Activated gamma-delta T cell (primary cell): ENCODE results near the gene TBX6.

Experiments used
- DNase-seq: peaks from one replicate; lab custom pipeline; 2025; lab: John Stamatoyannopoulos, UW

TBX6 gene

DNA sequence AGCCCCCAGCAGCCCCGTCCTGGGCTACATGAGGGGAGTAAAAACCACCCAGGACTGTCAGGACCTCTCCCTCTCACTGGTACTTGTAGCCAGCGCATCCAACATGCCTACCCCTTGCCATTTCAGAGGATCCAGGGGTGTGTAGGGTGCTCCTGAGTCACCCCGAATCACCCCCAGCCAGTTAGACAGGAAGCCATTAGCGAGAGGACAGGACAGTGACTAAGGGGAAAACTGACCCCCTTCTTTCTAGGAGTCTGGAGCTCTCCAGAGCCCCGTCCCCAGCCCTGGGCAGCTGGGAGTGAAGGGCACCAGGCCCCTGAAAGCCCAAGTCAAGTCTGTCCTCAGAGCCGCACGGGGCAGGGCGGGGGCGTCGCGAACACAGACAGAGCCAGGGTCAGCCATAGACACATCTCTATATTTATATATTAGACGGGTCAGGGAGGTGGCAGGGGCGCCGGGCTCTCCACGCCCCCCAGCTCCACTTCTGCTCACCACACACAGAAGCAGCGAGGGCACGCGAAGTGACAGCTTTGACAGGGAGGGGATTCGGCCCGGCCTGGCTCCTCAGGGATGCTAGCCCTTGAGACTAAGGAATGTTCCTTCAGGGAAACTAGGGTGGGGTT is 22.1 kb upstream of the TBX6 start:
- no peak for DNase-seq

- DNase-seq: no peak
Measured at GRCh38 chr16:30113031-30113710, 21.4 kb upstream of the TBX6 start, which contains the start of gene GDPD3. TSS of gene GDPD3 (minus strand) at chr16:30113537. CDS start at chr16:30113478, 59 bp downstream.

DNA sequence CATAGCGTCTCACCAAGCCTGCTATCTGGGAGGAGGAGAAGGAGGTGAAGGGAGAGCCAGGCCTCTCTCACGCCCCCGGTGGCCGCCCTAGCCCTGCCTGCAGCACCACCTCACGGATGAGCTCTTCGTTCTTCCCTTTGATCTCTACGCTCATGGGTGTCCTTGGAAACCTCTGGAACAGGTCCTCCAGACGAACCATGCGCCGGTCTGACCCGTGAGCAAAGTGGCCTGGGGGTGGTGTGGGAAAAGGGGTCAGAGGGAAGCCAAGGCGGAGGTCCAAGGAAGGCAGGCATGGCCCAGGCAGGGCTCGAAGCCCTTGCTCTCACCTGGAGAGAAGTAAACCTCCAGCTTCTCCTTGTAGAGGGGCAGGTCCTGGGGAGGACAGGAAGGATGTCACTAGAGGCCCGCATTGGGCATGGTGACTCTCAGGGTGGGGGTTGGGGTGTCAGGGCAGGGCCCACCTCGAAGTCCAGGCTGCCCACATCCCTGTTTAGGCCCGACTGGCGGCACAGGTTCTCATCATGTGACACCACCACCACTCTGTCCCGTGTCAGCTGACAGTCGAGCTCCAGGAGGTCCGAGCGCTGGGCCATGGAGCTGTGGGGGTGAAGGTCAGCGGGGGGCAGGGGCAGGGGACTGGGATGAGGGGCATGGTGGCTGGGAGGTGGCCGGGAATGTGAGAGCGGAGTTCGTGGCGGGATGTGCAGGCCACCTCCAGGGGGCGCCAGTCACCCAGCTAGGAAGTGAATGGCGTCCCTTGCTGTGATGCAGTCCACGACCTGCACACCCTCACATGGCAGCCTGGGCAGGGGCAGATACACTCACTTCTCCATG is 20.7 kb upstream of the TBX6 start:
- no peak for DNase-seq

DNA sequence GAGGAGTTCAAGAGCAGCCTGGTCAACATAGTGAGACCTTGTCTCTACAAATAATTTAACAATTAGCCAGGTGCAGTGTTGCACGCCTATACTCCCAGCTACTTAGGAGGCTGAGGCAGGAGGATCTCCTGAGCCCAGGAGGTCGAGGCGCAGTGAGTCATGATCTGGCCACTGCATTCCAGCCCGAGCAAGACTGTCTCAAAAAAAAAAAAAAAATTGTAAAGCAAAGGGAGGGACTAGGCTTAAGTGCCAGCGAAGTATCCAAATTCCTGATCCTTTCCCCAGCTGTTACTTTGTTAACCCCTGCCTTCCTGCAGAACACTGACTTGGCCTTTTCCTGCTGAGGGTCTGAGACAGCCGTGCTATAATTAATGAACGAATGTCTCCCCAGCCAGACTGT is 18.9 kb upstream of the TBX6 start:
- no peak for DNase-seq

DNA sequence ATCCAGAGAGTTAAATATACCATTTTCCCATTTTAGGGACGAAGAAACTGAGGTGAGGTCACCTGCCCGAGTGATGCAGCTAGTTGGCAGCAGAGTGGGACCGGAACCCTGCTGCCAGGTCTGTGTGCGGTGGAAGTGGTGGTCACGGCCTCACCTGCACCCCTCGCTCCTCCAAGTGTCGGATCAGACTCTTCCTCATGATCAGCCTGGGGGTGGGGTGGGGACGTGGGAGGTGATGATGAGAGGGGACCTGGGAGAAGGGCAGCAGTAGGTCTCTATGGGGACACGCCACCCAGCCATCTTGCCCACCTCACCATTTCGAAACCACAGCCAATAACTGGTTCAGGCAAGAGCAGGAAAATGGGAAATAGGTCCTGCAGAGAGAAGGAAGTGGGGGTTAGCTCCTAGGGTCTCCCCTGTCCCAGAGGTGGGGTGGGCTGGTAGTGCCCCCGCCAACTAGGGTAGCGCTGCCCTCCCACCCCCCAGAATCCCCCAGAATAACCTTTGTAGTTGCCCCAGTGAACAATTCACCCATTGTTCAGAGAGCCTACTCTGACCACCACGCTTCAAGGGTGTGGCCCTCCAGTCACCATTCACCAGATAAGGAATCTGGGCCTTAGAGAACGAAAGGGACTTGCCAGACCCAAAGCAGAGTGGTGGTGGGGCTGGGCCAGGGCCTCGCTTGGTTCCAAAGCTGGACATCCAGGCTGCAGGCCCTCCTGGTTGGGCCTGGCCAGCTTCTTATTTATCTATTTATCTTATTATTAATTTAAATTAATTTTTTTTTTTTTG is 16.5 kb upstream of the TBX6 start:
- no peak for DNase-seq

GRCh38 chr16:30104492-30104891 is 12.8 kb upstream of the TBX6 start:
- no peak for DNase-seq

DNA sequence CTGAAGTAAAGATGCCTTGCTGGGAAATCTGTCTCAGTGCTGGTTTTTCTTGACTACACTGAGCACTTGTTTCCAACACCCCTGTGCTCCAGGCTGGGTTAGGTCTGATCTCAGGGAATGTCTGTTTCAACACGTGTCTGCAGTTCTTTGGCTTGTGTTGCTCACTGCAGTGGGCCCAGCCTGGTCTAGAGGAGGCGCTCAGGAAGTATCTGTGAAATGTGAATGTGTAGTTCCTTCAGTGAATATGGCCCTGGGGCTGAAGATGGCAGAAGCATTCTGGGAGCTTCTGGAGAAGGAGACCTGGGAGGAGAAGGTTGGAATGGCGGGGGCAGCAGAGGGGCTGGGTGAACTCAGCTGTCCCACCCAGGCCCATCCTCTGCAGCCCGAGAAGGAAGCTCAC is 12.4 kb upstream of the TBX6 start:
- no peak for DNase-seq

DNA sequence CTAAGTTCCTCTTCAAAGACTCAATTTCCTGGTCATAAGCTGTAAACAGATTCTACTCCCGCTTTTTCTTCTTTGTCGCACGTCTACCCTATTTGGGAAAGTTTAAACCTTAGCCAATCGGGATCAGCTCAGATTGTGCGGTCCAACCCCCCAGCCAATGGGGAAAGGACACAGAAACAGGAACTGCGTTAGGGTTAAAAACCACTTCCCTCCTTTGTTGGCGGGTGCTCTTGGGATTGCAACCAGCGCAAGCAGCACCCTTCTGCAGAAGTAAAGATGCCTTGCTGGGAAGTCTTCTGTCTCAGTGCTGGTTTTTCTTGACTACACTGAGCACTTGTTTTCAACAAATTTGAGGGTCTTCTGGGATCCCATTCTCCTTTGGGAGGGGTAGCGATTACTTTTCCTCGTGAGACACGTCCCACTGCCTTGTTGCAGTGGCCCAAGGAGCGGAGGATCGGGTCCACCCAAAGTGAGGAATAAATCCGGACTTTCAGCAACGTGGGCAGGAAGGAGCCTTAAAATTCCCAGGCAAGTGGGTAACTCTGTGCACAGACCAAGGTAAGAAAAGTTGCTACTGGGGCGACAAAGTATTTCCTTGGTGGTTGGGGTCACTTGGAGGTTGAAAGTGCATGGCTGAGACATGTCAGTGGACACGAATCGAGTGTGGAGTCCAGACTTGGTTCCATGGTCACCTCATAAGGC is 5.3 kb upstream of the TBX6 start:
- DNase-seq: no peak

DNA sequence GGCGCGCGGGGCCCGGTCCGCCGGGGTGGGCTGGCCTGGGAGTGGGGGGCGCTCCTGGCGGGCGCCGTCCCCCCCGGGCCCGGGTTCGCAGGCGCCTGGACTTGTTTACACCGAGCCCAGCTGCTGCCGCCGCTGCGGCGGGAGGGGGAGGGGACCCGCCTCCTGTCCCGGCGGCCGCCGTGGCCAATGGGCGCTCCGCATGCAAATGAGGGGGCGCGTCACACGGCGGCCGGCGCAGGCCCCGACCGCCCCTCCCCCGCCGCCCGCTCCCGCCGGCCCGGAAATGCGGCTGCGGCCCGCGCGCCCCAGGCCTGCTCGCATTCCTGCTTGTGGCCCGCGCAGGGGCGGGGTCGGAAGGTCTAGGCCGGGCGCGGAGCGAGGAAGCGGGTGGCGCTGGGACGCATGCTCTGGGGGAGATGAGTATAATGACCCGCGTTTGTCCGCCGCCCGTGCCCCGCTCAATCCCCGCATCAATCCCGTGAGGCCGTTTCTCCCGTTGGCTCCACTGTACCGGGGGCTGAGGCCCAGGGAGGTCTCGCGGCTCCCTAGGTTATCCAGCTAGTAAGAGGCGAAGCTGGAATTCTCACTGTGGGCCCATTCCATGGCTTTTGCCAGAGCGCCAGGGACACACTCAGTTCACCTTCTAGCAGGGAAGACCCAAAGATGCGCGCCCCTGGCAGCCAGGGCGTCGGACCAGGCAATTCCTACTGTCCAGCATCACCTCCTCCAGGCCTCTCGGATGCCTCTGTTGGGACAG is 4.6 kb upstream of the TBX6 start, which contains the start of gene YPEL3:
YPEL3 (minus strand) TSS at position 109 of the 757 bp plus-strand sequence. CDS start 731 bp downstream, outside the sequence.
- DNase-seq: peak; percentile 92

DNA sequence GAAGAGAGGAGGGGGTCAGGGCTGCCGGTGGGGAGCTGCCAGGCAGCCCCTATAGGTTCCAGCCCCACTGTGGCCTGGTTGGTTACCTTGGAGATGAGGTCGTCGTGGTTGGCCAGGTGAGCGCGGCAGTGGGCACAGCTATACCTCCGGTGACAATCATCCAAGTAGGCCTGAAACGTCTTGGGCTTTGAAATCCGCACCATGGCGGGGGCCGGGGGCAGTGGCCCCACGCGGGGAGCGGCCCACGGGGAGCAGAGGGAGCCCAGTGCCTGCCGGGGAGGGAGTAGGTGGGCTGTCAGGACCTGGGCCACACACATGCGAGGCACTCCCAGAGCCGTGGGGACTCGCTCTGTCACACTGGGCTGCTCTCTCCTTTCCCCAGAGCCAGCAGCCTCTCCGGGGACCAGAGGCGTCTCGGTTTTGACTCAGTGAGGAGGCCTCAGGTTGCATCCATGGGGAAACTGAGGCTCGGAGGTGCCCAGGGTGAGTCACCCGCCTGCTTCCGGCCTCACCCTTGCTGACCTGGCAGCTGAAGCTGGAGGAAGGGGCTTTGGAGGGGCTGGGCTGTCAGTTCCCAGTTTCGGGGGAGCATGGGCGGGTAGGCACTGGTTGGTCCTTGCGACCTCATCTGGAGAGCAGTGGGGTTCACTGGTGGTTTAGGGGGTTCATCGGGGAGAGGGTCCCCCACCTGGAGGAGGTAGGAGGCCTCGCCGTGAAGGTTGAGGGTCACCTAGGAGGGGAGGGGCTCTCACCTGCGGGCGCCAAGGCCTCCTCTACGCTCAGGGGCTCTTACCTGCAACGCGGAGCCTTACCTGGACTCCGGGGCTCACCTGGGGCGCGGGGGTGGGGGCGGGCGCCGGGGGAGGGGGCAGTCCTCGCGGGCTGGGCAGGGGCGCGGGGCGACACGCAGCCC is 3.7 kb upstream of the TBX6 start:
- no peak for DNase-seq

- DNase-seq: no peak
Measured at GRCh38 chr16:30094541-30095165, 2.9 kb upstream of the TBX6 start.

DNA sequence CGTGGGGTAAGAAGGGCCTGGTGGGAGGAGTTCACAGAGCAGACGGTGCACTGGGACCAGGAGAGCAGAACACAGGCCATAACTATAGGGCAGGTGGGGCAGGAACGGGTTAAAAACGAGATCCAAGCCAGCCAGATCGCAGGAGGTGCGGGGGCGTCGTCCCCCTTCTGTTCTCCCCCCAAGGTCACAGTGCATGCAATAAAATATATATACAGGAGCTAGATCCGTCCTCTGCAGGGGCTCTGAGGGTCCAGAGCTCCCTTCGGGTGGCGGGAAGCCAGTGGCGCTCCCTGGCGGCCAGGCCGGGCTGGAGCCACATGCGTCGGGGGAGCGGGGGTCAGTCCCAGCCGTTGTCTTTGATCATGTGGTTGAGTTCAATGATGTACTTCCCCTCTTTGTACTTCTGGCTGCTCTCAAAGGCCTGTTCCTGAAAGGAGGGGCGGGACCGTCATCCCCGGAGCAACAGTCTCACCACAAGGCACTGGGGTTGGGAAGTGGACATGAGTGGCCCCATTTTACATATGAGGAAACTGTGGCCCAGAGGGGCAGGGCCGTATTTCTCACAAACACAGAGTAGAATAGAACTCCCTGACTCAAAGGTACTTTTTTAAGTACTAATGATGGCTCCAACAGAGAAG is 768 bp upstream of the TBX6 start:
- peak; percentile 42 for DNase-seq

- DNase-seq: no peak
Measured at GRCh38 chr16:30090610-30091331, 953 bp downstream of the TBX6 start.

DNA sequence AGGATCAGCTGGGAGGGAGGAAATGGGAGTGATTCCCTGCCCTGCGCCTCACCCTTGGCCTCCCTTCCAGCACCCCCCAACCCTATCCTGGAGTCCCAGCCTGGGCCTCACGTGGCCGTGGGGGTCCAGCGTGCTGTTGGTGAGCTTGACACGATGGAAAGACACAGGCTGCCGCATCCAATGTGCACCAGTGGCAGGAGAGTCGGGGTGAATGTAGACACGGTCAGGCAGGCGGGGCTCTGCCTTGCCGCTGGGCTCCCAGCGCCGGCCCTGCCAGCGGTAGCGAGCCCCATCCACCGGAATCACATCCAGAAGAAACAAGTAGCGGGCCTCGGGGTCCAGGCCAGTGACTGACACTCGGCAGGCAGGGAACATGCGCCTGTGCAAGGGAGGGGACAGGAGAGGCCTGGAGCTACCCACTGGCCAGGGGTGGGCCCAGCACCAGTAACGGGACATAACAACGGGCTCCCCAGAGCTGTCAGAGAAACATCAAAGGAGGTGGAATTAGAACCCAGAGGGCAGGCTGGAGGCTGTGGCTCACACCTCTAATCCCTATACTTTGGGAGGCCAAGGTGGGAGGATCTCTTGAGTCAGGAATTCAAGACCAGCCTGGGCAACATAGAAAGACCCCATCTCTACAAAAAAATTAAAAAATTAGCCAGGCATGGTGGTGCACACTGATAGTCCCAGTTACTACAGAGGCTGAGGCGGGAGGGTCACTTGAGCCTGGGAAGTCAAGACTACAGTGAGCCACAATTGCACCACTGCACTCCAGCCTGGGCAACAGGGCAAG is 2.7 kb downstream of the TBX6 start:
- no peak for DNase-seq

GRCh38 chr16:30088237-30088831 is 3.4 kb downstream of the TBX6 start:
- DNase-seq: no peak

- no peak for DNase-seq
Measured at GRCh38 chr16:30087181-30087898, 4.4 kb downstream of the TBX6 start.
